HG03196 (cell line): ENCODE measurements around the gene ABHD12B.
"Not testable (repeated sequence)": the region's sequence is repeated elsewhere in the genome, so short reads cannot be mapped to it uniquely, and the experiment has no call there.

Experiments used
- ATAC-seq: cut with Tn5 transposase; IDR thresholded peaks from one replicate; pipeline ENCODE4 v1.9.1; 2021; ENCODE audit not compliant: unreplicated experiment

The ABHD12B gene

DNA sequence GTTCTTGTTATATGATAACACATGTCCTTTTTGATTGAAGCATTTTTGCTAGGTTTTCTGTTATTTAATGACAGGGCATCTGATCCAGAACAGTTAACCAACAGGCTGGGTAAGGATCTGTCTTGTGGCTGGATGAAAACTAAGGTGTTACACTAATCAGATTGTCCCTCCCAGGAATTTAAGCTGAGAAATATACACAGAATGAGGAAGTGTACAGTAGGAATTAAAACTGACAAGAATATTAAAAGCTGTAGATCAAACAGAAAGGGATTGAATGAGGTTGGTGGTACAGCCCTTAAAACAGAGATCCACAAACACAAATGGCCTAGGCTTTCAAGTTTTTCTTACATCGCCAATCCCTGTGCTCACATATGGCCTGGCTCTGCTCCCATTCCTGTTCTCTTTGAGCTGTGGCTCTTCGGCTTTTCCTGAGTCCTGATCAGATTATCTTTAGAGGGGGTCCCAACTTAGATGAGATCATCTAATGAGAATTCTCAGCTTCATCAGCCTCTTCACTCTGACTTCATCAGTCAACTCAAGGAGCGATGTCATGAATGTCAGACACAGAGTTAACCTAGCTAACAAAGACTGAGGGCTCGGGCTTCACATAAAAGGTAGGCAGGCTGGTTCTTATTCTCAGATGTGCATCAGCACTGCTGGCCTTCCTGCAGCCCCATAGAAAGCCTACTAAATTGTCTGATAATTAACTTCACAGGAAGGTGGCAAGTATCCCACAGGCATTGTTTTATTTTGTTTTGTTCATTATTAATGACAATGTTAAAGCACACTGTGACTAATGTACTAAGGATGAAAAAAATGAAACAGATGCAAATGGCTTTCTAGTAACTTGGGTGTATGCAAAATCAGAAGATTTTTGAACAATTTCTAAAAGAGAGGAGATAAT is 61.0 kb downstream of the ABHD12B start:
- ATAC-seq = no peak

DNA sequence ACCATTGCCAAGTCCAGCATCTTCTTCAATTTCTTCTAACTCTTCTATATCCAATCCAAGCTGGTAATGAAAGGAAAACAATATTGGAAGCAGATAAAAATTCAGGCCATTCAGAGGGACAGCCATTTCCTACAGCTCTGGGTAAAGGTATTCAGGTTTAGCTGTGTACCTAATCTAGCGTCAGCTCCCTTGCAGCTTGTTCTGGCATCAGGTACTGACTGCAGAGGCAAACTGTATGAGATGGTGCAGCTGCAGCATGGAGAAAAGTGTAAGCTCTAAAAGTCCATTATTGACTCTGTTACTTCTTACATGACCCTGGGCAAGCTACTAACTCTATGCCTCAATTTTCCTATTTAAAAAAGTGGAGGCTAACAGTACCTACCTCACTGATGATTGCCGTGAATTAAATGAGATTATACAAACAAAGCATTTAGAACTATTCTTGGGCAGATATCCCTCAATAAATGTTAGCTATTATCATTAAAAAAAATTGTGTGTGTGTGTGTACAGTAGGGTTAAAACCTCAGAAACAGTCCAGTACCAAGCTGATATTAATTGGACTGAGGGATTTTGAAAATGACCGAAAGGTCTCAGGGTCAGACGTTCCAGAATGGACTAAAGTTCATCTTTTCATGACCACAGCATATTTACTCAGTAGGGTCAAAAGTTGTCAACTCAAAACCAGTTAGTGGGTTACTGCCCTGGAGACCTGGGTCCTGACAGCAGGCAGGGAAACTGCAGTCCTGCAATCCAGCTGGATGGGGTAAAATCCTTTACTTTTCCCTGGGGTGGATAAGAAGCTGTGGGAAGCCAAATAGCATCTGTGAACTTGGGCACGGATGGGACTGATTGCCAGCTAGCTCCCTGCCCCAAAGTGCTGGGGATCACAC is 63.5 kb downstream of the ABHD12B start:
- ATAC-seq = no peak

DNA sequence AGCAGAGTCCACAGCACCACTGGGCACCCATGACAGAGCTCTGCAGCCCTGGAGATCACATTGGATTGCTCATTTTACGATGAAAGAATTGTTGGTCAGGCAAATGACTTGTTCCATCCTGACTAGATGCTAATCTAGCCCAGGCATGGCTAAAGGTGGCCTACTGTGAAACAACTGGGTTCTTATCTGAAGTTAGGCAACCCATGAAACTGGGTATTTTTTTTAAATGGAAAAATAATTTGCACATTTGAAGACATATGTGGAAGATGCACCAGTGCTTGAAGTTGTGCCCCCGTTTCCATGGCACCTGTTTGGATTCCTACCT is 64.1 kb downstream of the ABHD12B start:
- no peak for ATAC-seq

DNA sequence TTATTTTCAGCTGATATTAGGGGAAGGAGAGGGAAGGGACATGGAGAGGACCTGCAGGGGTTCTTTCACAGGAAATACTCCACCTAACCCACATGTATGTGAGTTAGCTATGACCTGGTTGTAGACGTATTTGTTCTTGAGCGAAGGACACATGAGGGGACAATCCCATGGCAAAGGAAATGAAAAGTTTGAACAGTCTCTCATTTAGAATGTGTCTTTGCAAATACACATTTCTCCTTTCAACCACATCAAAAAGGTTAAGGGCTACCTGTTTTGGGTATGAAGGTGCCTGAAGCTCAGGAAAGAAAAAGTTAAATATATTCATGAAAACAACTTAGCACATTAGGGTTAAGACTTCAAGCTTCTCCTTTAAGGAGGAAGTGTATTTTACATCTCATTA is 65.0 kb downstream of the ABHD12B start:
- no peak for ATAC-seq

DNA sequence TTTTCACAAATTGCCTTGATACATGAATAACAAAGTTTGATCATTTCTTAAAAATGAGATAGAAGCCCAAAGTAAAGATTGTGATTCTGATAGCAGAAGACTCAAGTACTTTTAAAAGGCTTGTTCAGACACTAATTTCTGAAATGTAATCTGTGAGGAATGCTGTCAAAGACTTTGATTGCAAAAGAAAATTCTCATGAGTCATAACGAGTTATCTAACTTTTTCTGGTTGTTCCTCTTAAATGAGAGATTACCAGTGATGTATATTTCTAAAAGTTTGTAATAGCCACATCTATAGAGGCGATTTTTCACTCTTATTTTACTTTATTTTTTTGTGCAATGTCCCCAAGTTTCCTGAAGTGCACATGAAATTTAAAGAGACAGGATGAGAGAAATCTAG is 65.5 kb downstream of the ABHD12B start:
- ATAC-seq = no peak

DNA sequence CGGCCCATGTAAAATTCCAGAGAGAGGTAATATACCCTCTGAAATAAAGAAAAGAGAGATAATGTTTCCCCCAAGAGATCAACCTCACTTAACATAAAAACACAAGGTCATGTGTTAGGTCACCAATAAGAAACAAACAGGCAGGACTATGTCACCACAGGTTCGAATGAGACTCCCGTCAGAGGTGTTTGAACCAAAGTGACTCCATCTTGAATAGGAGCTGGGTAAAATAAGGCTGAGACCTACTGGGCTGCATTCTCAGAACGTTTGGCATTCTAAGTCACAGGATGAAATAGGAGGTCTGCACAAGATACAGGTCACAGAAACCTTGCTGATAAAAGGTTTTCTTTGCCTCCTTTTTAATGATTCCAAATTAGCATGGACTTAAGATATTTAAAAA is 65.9 kb downstream of the ABHD12B start:
- no peak for ATAC-seq

DNA sequence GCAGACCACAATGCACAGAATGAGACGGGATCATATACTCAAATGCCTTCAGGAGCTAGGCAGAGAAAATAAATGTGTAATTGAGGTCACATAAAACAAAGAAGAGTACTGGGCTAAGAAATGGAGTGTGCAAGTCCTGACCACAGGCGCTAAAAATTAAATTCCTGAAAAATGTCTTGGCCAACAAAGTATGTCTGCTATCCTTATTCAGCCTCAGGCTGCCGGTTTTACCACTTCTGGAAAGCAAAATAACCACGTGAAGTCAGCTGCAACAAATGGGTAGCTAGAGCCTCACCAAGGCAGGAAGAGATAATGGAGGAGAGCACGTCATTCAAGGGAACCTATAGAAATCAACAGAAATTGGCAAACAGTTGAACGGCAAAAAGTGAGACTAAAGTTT is 69.3 kb downstream of the ABHD12B start:
- no peak for ATAC-seq

DNA sequence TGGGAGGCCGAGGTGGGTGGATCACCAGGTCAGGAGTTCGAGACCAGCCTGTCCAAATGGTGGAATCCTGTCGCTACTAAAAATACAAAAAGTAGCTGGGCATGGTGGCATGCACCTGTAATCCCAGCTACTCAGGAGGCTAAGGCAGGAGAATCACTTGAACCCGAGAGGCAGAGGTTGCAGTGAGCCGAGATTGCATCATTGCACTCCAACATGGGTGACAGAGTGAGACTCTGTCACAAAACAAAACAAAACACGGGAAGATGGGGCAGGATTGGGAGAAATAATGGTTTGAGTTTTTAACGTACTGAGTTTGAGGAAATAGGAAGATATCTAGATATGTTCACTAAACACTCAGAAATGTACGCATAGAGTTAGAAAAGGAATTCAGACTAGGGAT is 69.8 kb downstream of the ABHD12B start:
- ATAC-seq = not testable (repeated sequence)

DNA sequence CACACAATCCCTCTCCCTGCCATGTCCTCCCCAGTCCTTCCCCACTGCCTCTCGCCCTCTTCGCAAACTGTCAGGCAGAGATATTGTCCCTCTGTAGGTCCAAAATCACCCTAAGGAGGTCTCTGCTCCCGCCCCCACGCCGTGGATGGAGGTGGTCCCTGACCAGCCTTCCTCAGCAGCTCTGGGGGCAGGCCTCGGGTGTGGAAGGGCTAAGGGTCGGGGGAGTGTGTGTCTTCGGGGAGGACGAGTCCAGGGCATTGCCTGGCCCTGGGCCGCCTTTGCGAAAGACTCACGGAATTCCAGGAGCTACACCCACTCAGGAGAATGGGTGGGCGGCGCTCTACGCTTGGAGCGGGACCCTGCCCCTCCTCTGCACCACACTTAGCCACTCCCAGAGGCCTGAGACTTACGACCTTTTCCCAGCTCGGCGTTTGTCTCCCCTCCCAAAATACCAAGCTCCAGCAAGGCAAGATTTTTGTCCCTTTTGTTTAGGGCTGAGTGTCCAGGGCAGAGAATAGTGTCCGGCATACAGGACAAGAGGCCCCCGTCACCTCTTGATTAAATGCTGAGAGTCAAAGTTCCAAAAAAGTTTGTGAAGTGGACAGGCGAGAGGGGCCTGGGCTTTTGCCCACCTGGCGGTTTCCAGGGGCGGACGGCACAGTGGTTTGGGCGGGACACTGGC is 71.5 kb downstream of the ABHD12B start:
- ATAC-seq = no peak

DNA sequence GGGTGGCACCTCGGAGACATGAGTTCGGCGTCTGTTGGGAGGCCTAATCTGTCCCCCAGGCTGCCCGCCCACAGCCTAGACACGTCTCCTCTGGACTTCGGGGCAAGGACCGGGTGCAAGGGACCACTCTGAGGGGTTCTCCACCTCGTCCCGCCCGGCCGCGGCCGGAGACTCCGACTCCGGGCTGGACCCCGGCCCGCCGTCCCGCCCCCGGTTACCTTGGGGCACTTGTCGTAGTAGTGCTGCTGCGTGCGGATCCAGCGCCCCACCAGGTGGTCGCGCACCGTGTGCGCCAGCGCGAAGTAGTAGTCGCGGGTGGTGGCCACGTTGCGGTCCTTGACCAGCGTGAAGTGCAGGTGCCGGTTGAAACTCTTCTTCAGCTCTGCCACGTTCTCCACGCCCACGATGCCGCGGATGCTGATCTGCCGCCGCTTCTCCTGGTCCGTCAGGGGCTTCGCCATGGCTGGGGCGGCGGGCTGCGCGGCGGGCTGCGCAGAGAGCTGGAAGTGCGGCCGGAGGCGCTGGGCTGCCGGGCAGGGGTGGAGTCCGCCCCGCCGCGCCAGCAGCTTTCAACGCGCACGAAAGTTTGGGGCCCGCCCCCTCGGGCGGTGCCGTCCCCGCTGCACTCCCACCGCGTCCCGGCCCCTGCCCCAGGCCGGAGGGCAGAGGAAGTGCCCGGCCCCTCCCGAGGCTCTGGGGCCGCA is 72.2 kb downstream of the ABHD12B start, which contains the start of gene PYGL:
PYGL (minus strand) TSS at position 541 of the 704 bp plus-strand sequence; CDS start at position 461, 80 bp downstream.
- no peak for ATAC-seq

DNA sequence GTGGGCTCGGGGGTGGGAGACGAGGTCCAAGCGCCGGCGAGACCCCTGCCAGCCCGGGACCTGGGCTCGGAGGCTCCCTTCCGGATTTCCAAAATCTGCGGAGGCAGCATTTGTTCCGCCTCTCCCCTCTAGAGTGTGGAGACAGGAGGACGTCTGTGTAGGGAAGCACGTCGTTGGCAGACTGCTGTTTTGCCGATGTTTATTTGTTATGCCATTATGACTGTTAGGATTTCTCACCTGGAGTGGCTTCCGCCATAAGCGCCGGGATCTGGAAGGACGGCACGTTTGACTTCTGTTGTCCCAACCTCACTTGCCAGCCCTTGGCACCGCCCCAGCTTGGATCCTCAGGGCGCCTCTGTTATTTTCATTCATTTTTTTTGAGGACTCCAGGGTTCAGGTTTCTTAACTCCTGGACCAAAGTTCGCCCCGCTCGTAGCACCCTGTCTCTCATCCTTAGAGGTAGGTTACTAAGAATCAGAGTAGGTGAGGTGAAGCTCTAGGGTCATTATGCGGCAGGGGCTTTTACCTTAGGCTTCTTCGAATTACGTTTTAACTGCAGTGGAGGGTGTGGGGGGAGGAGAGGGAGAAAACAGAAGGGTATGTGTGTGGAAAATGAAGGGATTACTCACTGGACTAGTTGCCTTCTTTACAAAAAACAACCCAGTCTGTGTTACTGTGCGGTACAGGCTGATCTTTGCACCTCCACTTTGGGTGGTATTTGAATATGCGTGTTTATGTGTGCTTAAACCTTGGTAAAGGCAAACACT is 73.0 kb downstream of the ABHD12B start:
- no peak for ATAC-seq

DNA sequence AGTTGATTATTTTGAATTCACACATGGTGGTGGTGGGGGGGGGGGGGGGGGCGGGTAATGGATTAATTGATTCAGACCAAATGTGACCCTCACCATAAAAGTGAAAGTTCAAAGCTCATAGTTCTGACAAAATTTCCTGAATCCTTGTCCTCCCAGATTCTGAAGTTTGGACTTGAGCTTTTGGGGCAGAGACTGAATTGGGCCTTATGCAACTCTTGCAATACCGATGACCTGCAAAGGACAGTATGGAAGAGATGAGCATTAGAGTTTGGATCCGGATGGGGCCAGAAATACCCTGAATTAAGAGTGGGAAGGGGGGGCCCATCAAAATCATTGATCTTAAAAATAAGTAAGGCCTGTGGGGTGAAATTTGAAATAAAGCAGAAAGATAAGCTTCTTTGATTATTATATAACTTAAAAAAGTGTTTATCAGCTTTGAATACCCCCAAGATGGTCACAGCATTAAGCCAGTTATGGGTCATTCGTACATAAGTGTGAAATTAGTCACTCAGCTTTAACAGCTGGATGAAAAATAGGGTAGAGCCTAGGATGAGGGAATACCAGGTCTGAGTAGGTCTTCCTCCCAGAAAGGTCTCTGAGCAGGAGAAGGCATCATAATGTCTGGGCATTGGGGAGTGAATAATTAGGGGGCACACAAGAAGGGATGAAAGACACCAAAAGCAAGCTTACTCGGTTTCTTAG is 74.5 kb downstream of the ABHD12B start:
- no peak for ATAC-seq

DNA sequence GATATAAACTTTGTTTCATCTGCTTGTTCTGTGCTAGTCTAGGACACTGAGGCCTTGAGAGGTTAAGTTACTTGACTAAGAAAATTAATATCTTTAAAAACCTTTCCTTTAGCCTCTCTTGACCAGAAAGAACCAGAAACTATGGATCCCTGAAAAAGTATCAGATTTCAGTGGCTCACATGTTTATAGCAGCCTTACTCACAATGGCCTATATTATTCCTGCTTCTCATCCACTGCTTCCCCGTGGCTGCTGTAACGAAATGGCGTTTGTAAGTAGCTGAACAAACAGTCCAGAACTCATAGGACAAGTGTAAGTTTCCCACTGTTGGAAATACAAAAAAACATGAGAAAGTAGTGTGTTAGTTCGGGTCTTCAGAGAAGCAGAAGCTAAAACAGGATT is 75.6 kb downstream of the ABHD12B start:
- no peak for ATAC-seq

DNA sequence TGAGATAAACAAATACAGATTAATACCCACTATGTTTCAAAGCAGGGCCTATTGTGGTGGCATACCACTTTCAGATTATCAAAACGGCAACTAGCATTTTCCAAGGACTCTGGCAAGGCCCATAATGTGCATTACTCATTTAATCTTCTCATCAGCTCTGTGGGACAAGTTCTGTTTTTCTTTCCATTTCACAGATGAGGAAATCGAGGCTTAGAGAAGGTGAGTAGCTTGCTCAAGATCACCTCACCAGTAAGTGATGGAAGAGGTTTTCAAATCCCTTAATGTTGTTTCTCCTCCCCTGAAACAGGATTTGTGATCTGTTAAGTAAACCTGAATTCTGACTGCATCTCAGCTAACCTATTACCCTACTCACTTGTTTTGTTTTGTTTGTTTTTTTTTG is 76.4 kb downstream of the ABHD12B start:
- ATAC-seq = no peak

DNA sequence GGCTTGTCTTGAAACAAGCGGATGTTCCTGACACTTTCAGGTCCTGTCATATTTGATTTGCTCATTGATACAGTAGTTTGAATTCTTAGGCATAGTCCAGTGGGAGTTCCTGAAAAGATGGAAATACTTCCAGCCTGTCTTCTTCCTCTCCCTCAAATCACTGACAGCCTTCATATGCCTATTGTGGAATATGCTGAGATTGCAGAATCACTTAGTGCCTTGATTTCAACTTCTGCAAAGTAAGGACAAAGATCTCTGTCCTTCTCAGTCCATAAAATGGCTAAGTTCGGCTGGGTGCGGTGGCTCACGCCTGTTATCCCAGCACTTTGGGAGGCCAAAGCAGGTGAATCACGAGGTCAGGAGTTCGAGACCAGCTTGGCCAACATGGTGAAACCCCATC is 79.2 kb downstream of the ABHD12B start:
- ATAC-seq = no peak

DNA sequence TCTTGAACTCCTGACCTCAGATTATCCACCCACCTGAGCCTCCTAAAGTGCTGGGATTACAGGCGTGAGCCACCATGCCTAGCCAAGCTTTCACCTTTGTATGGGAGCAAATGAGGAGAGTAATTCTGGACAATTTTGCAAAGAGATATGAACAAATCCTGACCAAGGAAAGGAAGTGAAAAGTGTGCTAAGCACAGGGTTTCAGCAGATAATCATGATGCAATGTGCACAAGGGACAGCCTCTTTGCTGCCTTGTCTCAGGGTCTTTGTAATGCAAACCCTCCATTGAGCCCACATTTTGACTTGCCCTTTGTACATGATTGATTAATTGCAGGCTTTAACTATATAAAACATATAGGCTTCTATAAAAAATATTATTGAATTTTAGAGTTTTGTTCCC is 81.6 kb downstream of the ABHD12B start:
- no peak for ATAC-seq
